Embryonic facial prominence (tissue), 1 donor: ENCODE measurements around the gene FAM72A.
"Not testable (repeated sequence)": the region's sequence is repeated elsewhere in the genome, so short reads cannot be mapped to it uniquely, and the experiment has no call there.

Experiments
- DNase-seq: peaks from one replicate; pipeline ENCODE4 v3.0.0-alpha.2; 2016; ENCODE audit errors: extremely low spot score

FAM72A gene

GRCh38 chr1:206215600-206216392, 13.2 kb upstream of the FAM72A start:
- DNase-seq: not testable (repeated sequence)

- DNase-seq: not testable (repeated sequence)
Observed at GRCh38 chr1:206210802-206211201, 8.2 kb upstream of the FAM72A start.

GRCh38 chr1:206205569-206205968, 2.9 kb upstream of the FAM72A start:
- DNase-seq: not testable (repeated sequence)

GRCh38 chr1:206204871-206205270, 2.2 kb upstream of the FAM72A start:
- DNase-seq: peak; percentile 1

DNA sequence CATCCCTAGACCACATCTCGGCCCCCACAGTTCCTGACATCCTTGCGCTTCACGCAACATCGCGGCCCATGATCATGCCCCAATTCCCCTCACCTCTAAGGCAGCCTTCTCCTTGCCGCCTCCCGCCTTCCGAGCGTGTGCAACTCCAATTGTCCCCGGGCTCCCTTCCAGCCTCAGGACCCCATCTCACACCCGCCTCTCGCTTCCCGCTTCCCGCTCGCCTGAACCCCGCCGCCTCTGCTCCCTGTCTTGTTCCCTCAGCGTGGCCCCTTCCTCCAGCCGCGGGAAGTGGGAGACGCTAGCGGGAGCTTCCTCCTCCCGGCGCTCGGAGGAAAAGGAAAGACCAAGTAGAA, 1.5 kb upstream of the FAM72A start:
- DNase-seq: not testable (repeated sequence)

DNA sequence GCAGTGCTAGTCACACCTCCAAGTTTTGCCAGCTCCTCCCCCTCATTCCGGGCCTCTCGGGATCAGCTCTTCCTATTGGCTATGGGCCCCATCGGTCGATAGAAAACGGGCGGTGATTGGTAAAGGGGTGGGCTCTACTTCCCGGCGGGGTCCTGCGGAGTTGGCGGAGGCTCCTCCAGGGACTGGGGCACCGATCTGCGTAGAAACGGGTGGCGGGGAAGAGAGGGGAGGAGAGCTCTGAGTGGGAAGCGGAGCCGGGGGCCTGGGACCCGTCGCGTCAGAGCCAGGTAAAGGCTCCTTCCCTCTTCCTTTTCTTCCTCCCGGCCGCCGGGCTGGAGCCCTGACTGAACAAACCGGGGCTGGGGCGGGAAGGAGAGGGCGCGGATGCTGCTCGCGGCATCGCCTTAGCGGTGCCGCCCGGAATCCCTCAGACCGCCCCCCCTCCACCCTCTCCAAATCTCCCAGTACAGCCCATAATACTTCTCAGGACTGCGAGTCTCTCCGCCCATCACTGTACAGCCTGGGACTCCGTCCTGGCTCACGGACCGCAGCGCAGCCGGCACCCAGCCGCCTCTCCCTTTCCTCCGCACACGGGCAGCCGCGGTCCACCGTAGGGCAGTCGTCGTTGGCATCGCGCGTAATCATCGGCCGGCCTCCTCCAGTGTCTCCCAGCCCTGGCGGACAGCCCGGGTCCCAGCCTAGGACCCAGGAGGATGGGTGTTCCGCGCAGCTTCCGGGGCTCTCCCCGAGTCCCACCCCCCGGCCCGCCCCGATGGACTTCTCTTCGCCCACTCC, 922 bp upstream of the FAM72A start, which contains the start of gene SRGAP2:
TSS of gene SRGAP2 (plus strand) at position 178 of the 795 bp plus-strand sequence. CDS start 2,430 bp downstream, outside the sequence.
- DNase-seq: peak; percentile 16

GRCh38 chr1:206196748-206197424, 5.8 kb downstream of the FAM72A start:
- DNase-seq: not testable (repeated sequence)

GRCh38 chr1:206195182-206195581, 7.5 kb downstream of the FAM72A start:
- not testable (repeated sequence) for DNase-seq

DNA sequence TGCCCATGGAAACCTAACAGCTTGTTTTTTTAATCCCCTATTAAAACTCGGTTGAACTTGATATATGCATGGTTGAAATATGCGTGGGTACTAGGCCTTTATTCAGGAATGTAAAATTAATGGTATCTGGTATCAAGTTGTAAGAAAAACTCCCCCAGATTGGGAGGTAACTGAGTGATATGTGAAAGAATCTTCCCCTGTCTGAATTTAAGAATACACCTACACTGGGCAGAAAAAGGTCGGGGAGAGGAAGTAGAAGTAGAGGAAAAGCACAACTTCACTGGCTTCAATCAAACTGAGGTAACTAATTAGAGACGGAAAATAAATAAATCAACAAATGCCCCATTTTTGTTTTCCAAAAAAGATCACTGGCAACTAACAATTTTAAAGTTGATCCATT, 15.8 kb downstream of the FAM72A start:
- peak; percentile 4 for DNase-seq

- not testable (repeated sequence) for DNase-seq
Observed at GRCh38 chr1:206185778-206186177, 16.9 kb downstream of the FAM72A start.

- DNase-seq: not testable (repeated sequence)
Observed at GRCh38 chr1:206183788-206184187, 18.9 kb downstream of the FAM72A start.

DNA sequence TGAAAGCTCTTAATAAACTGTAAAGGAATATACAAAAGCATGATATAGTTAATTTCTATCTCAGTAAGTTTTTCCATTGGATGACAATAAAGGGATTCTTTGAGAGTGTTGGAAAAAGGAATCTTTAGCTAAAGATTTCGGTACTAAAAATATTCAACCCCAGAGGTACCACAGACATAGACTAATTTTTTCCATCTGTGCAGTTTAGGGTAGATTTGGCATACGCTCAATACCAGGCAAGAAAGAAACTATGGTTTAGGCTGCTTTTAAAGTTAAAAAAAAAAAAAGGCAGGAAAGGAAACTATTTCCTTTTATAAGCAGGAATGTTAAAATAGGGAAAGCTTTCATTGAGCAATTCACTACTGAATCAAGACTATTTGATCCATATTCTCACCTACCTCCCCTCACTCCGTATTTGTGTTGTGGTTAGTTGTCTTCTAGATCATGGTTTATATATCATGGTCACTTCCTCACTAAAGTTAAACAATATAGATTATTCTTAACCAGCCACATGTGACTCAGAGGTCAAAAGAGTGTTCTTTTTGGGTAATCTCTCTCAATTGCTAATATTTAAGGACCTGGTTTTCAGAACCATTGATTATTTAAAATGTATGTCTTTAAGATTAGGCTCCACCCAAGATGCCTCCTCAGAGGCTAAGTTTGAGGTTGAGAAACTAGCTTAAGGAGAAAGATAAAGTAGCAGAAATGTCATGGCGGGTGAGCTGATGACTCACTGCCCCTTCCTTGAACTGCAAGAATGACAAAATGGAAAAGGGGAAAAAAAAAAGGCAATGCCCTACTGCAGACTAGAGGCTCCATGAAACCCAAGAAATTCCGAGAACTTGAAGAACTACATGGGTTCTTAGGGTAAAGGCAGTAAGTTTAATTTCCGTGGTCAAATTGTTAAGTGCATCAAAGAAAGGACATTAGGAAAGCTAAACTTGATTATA, 20.0 kb downstream of the FAM72A start:
- DNase-seq: peak; percentile 5

DNA sequence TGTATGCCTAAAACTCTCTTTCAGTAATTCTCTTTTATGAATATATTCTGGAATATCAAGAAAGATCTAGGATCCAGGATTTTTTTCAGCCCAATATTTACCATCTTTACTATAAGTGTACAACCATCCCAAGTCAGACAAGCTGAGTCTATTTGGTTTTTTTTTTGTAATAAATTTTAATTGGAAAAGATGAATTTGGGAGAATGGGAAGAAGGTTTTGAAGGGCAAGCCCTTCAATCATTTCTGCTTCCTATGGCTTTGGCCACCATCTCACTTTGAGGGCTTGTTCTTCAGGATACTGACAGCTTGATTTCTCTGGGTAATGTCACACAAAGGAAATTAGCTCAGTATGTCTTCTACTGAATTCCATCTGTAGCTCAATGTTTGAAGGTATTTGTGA, 23.0 kb downstream of the FAM72A start:
- not testable (repeated sequence) for DNase-seq

- DNase-seq: not testable (repeated sequence)
Observed at GRCh38 chr1:206178061-206178989, 24.3 kb downstream of the FAM72A start.

DNA sequence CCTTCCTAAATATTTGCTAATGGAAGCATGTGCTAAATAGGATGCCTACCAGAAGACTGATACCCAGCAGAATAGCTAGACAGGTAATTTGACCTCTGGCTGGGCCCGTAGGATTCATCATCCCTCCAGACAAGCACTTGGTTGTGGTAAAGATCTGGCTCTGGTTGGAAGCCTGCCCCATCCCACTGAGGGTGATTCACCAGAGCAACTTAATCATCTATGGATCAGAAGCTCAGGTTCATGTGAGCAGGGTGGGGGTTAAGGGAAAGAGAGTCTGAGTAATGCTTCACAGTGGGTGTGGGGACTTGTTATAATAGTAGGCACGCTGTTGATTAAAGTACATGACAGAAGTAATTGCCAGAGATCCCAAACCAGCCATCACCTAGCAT, 26.5 kb downstream of the FAM72A start:
- not testable (repeated sequence) for DNase-seq

DNA sequence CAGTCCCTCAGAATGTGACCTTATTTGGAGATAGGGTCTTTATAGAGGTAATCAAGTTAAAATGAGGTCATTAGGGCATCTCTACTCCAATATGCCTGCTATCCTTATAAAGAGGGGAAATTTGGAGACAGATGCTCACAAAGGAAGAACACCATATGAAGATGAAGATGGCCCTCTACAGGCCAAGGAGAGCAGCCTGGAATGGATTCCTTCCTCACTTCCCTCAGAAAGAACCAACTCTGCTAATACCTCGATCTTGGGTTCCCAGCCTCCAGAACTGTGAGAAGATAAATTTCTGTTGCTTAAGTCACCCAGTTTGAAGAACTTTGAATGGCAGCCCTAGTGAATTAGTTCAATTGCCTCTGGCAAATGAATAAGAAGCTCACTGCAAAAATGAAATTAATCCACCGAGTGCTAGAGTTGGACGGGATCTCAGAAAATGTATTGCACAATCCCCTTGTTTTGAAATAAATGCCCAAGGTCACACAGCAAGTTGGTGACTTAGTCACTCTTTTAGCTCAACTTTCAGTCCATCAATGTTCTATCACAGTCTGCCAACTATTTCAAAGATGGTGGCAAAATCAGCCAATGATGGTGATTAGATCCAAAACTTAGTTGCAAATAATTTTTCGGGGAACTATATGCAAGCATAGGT, 27.1 kb downstream of the FAM72A start:
- DNase-seq: not testable (repeated sequence)

DNA sequence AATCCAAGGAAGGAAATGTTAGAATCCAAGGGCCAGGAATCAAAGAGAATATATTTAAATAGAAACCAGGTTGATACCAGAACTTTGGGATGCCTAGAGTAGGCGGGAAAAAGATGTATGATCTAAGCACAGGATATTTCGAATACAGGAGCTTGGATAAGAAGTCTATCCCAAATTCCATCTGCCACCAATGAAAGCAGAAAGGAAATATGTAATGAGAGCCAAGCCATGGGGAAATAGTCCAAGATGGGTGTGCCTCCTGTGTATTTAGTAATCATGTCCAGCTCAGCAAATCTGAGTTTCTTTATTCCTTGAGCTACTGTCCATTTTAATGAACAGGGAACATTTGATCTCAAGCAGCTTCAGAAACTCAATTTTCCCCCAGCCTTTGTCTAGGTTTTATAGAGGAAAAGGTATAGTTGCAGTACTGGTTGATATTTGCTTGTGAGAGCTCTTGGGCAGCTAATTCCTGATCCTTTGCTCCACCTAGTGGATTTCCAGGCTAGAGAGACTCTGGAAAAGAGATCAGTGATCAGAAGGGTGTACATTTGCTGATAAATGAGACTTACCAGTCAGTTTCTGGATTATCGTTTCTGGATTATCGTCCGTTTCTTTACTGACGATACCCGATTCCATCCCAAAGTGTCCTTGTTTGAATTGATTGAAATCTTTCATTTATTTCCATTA, 28.3 kb downstream of the FAM72A start:
- DNase-seq: not testable (repeated sequence)

DNA sequence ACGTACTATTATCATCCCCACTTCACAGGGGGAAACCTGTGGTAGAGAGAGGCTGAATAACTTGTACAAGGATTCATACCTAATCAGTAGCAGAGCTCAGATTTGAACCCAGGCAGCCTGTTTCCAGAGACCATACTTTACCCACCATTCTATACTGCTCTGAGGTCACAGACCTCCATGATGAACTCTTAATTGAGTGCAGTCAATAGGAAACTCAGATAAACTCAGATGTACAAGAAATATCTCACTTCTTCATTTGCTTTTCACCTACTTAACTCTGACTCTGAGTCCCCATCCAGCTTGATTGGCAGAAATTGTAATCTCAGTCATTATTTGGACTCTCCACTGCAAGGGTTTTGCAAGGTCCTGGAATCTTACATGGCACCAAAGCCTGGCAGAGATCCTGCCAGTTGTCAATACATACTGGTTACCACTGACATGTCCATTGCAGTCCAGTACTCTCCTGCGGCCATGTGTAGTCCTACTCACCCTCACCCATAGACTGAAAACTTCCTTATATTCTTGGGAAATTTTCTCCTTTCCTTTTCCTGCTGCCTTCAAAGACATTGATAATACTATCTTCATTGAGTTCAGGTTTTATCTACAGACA, 29.4 kb downstream of the FAM72A start:
- not testable (repeated sequence) for DNase-seq
